LNCaP clone FGC (cell line): ENCODE measurements around the gene HCCS.

Experiments
- DNase-seq: peaks from one replicate; pipeline ENCODE4 v3.0.0-alpha.2; 2011; ENCODE audit warnings: low read depth
- H3K4me3 ChIP-seq: 2 replicates; pipeline ENCODE4 v1.5.1; 2011; ENCODE audit warnings: mild to moderate bottlenecking, low read depth, low read length, control low read depth
- CTCF ChIP-seq: IDR thresholded peaks from 2 replicates; pipeline ENCODE4 v1.5.1; 2012; ENCODE audit warnings: mild to moderate bottlenecking; ENCODE audit not compliant: control insufficient read depth, insufficient read depth; ENCODE audit errors: extremely low read depth

HCCS gene

GRCh38 chrX:11103751-11104150, 7.4 kb upstream of the HCCS start:
- no peak for DNase-seq
- H3K4me3 ChIP-seq = no peak overlapping the region
- TF ChIP-seq CTCF = no peak

GRCh38 chrX:11105080-11105479, 6.1 kb upstream of the HCCS start:
- no peak for DNase-seq
- TF ChIP-seq CTCF = no peak

GRCh38 chrX:11108253-11108941, 2.7 kb upstream of the HCCS start:
- DNase-seq = no peak
- TF ChIP-seq CTCF = no peak
- no peak overlapping the region for H3K4me3 ChIP-seq

More at GRCh38 chrX:11105080-11105479, 6.1 kb upstream of the HCCS start:
- no peak overlapping the region for H3K4me3 ChIP-seq

- TF ChIP-seq CTCF = no peak
- no peak for DNase-seq
- peak overlapping the region; percentile 82 for H3K4me3 ChIP-seq
Measured at GRCh38 chrX:11109968-11110367, 1.2 kb upstream of the HCCS start.

- DNase-seq = no peak
- peak overlapping the region; percentile 82 for H3K4me3 ChIP-seq
- no peak for TF ChIP-seq CTCF
Measured at GRCh38 chrX:11111947-11112346, 815 bp downstream of the HCCS start.

GRCh38 chrX:11113731-11114130, 2.6 kb downstream of the HCCS start:
- DNase-seq = no peak
- no peak for TF ChIP-seq CTCF
- no peak overlapping the region for H3K4me3 ChIP-seq

GRCh38 chrX:11117745-11118144, 6.6 kb downstream of the HCCS start:
- DNase-seq = no peak
- TF ChIP-seq CTCF = no peak
- H3K4me3 ChIP-seq = no peak overlapping the region
